Kidney (tissue), 14 donors: ENCODE measurements around the gene MAD1L1. TPM values are rescaled to one million over a fixed set of nuclear protein-coding genes. Genes with fewer than 3 reads are reported as not detected.
"Not testable (repeated sequence)": the region's sequence is repeated elsewhere in the genome, so short reads cannot be mapped to it uniquely, and the experiment has no call there.

ENCODE experiments used
- DNase-seq, 5 donors: peaks; one replicate each; pipeline ENCODE4 v3.0.0-alpha.2; 2013 to 2020
- FAIRE-seq: peaks from 2 replicates; lab custom pipeline; 2012; peaks lifted over from hg19 to GRCh38; lab: Jason Lieb, UNC
- H3K27ac ChIP-seq, 2 donors: one replicate each; pipeline ENCODE4 v1.7.0; 2013; ENCODE audit warnings: low read depth in 2 of 2, low read length in 2 of 2, inconsistent platforms in 1 of 2
- H3K27me3 ChIP-seq: one replicate; pipeline ENCODE4 v1.7.1; 2013; ENCODE audit warnings: low read length, inconsistent platforms; ENCODE audit not compliant: control insufficient read depth, insufficient read depth
- H3K36me3 ChIP-seq, 3 donors: one replicate each; pipeline versions ENCODE4 v1.7.0 to v1.7.1; 2013; ENCODE audit warnings: low read length in 3 of 3, control low read depth in 1 of 3, inconsistent platforms in 1 of 3; ENCODE audit not compliant: insufficient read depth in 3 of 3, control insufficient read depth in 2 of 3
- H3K4me1 ChIP-seq, 3 donors: one replicate each; pipeline versions ENCODE4 v1.7.0 to v1.7.1; 2013; ENCODE audit warnings: low read length in 3 of 3, inconsistent platforms in 1 of 3, low read depth in 1 of 3; ENCODE audit not compliant: control insufficient read depth in 2 of 3, insufficient read depth in 2 of 3
- H3K4me3 ChIP-seq, 3 donors: one replicate each; pipeline versions ENCODE4 v1.7.0 to v1.8.1; 2013; ENCODE audit warnings: low read length in 3 of 3, control low read depth in 1 of 3, inconsistent platforms in 1 of 3
- H3K9ac ChIP-seq, 3 donors: one replicate each; pipeline versions ENCODE4 v1.7.0 to v1.7.1; 2013; ENCODE audit warnings: low read length in 3 of 3, control low read depth in 1 of 3, inconsistent platforms in 1 of 3
- H3K9me3 ChIP-seq, 3 donors: one replicate each; pipeline versions ENCODE4 v1.7.0 to v1.7.1; 2013; ENCODE audit warnings: low read length in 3 of 3, control low read depth in 1 of 3, inconsistent platforms in 1 of 3; ENCODE audit not compliant: control insufficient read depth in 2 of 3, insufficient read depth in 1 of 3
- intact Hi-C: fragments of 100-400 bp; cut with DNase I; formaldehyde crosslinking; loops from one replicate; pipeline ENCODE4 v1.11.1; 2022
- polyA plus RNA-seq: library from polyadenylated mRNA; stranded (reverse); fragments of 350-450 nt; fragmentation: Illumina TruSeq; extraction: RNeasy Lipid Tissue Mini Kit (QIAGEN cat#74804); gene quantifications from one replicate; pipeline ENCODE4 v1.2.3, GENCODE V29; 2014; ENCODE audit warnings: low read depth, low replicate concordance; ENCODE audit not compliant: insufficient read depth
- total RNA-seq: library from RNA; stranded (reverse); fragmentation: NEBNext Ultra II Directional; extraction: Animal tissue kit (Norgen Biotek cat#: 25700); gene quantifications from one replicate; pipeline ENCODE4 v1.2.1, GENCODE V29; 2021
- TF ChIP-seq, protein P1 (sequence below): IDR thresholded peaks from 3 replicates; pipeline ENCODE4 v1.5.1; 2012; ENCODE audit warnings: mild to moderate bottlenecking, moderate library complexity, borderline replicate concordance; ENCODE audit not compliant: insufficient read depth; ENCODE audit errors: extremely low read depth
- donor health status: control.
- donor health status: control.
- donor health status: control.
- donor health status: control.
- donor health status: control.
- donor health status: DM: yes; HTN: yes; CAD: no.
- donor health status: Normal renal cell carcinoma (clear cell type).

The MAD1L1 gene
- total and polyA plus RNA-seq, 2 donors from 2014 or later: 33.2 to 45.2 TPM

- FAIRE-seq (no peak), DNase-seq (peak in 1 of 5 donors; percentile 33)
- Histone ChIP-seq H3K27ac (no peak overlapping the region), H3K4me3 (no peak overlapping the region), H3K27me3 (no peaks in the 10 kb centered on the region), H3K9me3 (no peaks in the 10 kb centered on the region), H3K36me3 (no peaks in the 10 kb centered on the region), H3K9ac (no peak overlapping the region), H3K4me1 (no peaks in the 10 kb centered on the region)
- intact Hi-C loops: no loop called here
- TF ChIP-seq, protein P1, sequence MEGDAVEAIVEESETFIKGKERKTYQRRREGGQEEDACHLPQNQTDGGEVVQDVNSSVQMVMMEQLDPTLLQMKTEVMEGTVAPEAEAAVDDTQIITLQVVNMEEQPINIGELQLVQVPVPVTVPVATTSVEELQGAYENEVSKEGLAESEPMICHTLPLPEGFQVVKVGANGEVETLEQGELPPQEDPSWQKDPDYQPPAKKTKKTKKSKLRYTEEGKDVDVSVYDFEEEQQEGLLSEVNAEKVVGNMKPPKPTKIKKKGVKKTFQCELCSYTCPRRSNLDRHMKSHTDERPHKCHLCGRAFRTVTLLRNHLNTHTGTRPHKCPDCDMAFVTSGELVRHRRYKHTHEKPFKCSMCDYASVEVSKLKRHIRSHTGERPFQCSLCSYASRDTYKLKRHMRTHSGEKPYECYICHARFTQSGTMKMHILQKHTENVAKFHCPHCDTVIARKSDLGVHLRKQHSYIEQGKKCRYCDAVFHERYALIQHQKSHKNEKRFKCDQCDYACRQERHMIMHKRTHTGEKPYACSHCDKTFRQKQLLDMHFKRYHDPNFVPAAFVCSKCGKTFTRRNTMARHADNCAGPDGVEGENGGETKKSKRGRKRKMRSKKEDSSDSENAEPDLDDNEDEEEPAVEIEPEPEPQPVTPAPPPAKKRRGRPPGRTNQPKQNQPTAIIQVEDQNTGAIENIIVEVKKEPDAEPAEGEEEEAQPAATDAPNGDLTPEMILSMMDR: no peak
Observed at GRCh38 chr7:1862560-1862959, 370.2 kb downstream of the MAD1L1 start.

DNA sequence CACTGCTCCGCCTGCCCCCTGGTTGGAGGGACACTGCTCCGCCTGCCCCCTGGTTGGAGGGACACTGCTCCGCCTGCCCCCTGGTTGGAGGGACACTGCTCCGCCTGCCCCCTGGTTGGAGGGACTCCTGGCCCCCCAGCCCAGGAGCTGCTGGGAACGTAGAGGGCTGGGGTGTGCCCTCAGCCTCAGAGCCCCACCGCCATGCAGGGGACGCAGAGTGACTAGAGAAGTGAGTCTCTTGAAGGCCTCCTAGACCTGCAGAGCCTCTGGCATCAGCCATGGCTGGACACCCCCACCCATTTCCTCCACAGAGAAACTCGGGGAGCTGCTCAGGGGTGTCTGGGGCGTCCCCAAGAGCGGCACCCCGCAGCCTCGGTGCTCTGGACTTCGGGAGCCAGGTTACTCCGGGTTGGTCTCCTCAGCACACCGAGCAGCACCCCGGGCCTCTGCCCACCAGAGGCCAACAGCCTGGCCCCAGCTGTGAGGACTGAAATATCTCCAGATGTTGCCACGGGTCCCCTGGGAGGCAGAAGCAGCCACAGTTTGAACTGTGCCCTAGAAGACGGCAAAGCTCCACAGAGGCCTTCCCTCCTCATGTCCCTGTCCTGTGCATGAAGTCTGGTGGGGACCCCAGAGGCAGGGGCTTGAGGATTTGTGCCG is 370.8 kb downstream of the MAD1L1 start:
- H3K4me3 ChIP-seq: no peak overlapping the region
- H3K27me3 ChIP-seq: no peaks in the 10 kb centered on the region
- H3K36me3 ChIP-seq: no peaks in the 10 kb centered on the region
- intact Hi-C loops: no loop called here
- DNase-seq (peak in 1 of 5 donors; percentile 52), FAIRE-seq (no peak)
- no peaks in the 10 kb centered on the region for H3K4me1 ChIP-seq
- H3K27ac ChIP-seq: no peak overlapping the region
- no peaks in the 10 kb centered on the region for H3K9me3 ChIP-seq
- TF ChIP-seq, protein P1: no peak
- H3K9ac ChIP-seq: no peak overlapping the region

DNA sequence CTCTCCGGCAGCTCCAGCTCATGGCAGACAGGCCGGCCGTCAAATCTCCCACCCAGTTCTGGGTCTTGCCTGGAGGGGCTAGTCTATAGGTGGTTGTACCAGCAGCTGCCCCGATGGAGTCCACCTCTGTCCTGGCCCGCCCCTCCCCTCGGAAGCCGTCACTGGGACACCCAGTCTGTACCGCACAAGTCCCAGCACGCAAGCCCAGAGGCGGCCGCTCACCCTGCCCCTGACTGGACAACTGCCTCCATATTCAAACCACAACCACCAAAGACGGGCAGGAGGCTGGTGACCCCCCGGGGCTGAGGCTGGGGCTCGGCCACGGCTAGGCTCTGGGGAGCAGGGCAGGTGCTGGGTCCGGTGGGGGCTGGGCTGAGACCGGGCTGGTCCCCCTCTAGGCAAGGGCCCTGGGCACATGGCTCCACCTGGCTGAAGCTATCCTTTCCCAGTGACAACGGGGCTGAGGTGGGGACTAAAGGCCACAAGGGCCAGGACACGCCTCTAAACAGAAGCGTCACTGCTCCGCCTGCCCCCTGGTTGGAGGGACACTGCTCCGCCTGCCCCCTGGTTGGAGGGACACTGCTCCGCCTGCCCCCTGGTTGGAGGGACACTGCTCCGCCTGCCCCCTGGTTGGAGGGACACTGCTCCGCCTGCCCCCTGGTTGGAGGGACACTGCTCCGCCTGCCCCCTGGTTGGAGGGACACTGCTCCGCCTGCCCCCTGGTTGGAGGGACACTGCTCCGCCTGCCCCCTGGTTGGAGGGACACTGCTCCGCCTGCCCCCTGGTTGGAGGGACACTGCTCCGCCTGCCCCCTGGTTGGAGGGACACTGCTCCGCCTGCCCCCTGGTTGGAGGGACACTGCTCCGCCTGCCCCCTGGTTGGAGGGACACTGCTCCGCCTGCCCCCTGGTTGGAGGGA is 371.6 kb downstream of the MAD1L1 start:
- H3K36me3 ChIP-seq, intact Hi-C loops, H3K27ac ChIP-seq, H3K9me3 ChIP-seq, H3K4me3 ChIP-seq, H3K9ac ChIP-seq, H3K4me1 ChIP-seq, FAIRE-seq, H3K27me3 ChIP-seq: not testable (repeated sequence)
- DNase-seq: peak in 1 of 5 donors; percentile 74
